D721Med (cell line): Measurements from ENCODE around the gene CTCF.
A peak's percentile ranks its signal among the peaks of the same experiment; 100 is the strongest.

Source experiments
- DNase-seq: peaks from one replicate; pipeline ENCODE4 v3.0.0; 2011; ENCODE audit warnings: low spot score; ENCODE audit not compliant: insufficient read length
- FAIRE-seq: peaks from 2 replicates; lab custom pipeline; 2011; peaks lifted over from hg19 to GRCh38; lab: Jason Lieb, UNC
- TF ChIP-seq, protein P1 (sequence below): IDR thresholded peaks from 2 replicates; pipeline ENCODE4 v1.5.1; 2012; ENCODE audit warnings: mild to moderate bottlenecking, control low read depth; ENCODE audit not compliant: insufficient read depth; ENCODE audit errors: missing control alignments

The CTCF gene

DNA sequence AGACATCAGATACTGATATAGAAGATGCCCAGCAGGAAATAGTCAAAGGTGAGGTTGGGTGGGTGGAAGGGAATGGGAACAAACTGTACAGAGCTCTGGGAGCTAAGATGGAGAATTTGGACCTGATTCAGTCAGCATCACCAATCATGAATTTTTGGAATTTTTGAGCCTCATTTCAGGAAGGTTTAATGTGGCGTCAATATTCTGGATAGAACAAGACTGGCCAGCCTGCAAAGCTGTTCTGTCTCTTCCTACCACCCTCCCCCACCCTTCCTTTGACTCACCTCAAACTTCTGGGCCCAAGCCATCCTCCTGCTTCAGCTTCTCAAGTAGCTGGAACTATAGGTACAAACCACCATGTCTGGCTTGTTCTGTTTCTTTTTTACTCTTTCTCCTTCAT is 32.6 kb downstream of the CTCF start:
- TF ChIP-seq, protein P1, sequence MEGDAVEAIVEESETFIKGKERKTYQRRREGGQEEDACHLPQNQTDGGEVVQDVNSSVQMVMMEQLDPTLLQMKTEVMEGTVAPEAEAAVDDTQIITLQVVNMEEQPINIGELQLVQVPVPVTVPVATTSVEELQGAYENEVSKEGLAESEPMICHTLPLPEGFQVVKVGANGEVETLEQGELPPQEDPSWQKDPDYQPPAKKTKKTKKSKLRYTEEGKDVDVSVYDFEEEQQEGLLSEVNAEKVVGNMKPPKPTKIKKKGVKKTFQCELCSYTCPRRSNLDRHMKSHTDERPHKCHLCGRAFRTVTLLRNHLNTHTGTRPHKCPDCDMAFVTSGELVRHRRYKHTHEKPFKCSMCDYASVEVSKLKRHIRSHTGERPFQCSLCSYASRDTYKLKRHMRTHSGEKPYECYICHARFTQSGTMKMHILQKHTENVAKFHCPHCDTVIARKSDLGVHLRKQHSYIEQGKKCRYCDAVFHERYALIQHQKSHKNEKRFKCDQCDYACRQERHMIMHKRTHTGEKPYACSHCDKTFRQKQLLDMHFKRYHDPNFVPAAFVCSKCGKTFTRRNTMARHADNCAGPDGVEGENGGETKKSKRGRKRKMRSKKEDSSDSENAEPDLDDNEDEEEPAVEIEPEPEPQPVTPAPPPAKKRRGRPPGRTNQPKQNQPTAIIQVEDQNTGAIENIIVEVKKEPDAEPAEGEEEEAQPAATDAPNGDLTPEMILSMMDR = no peak
- FAIRE-seq (no peak), DNase-seq (no peak)

DNA sequence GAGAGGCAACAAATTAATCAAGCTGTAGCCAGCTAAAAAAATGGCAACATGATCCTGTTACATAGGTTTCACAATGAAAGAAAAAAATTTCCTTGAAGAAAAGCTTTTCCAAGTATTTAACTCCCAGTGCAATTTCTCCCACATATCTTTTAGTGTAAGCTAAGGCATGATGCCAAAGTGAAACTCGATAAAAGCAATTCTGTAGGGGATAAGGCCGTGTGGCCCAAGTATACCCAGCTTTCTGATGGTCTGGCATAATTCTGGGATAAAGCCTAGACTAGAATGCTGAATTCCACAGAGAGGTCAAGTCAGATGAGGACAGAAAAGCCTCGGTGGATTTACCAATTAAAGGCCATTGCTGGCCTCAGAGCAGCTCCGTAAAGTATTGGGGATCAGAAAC is 36.2 kb downstream of the CTCF start:
- TF ChIP-seq, protein P1 = no peak
- DNase-seq = no peak
- FAIRE-seq = no peak

DNA sequence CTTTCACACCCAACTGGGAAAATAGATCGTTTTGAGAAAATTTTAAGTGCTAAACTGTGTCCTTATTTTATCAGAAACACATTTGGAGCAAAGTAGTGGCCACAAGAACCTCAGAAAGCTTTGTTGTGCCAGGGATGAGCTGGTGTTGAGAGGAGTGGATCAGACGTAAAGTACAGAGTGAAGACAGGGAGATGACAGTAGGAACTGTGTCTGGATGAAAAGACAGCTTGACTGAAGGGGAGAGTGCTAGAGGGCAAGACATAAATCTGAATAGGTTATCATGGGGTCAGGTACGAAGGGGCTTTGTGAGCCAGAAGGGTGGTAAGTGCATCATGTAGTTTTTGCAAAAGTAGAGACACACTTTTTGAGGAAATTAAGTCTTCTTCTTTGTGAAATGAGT is 43.3 kb downstream of the CTCF start:
- FAIRE-seq = no peak
- DNase-seq = no peak
- TF ChIP-seq, protein P1 = no peak

DNA sequence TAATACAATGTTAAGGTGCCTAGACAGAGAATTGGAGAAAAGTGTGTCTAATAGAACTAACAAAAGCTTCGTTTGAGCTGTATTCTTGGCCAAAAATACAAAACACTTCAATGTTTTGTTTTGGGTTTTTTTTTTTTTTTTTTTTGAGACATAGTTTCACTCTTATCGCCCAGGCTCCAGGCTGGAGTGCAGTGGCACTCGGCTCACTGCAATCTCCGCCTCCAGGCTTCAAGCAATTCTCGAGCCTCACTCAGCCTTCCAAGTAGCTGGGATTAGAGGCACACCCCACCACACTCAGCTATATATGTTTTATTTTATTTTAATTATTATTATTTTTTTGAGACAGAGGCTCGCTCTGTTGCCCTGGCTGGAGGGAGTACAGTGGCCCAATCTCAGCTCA is 44.3 kb downstream of the CTCF start:
- no peak for DNase-seq
- TF ChIP-seq, protein P1 = no peak
- no peak for FAIRE-seq

DNA sequence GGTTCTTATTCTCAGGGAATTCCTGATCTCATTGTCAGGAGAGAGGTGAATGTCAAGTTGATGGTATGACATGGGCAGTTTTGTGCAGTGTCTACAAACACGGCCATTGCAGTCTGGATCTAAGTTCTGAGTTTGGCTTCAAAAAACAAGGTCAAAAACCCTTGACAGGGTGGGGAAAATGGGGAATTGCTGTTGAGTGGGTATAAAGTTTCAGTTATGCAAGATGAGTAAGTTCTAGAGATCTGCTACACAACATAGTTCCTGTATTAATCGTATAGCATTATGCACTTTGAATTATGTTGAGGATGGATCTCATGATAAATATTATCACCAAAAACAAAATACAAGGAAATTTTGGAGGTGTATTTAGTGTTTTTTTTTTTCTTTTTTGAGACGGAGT is 46.0 kb downstream of the CTCF start:
- no peak for FAIRE-seq
- TF ChIP-seq, protein P1 = no peak
- no peak for DNase-seq

DNA sequence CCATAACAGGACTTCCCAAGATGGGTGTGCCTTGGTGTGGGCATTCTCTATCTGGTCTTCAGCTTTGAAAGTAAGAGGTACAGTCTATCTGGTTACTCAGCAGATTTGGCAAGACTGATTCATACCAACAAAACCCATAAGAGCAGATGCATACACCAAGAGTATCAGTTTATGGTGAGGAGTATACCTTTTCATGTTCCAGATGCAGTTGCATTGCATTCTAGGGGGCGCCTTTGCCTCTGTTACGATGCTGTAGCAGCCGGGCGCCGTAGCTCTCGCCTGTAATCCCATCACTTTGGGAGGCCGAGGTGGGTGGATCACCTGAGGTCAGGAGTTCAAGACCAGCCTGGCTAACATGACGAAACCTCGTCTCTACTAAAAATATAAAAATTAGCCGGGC is 51.5 kb downstream of the CTCF start:
- DNase-seq = no peak
- no peak for FAIRE-seq
- TF ChIP-seq, protein P1 = peak; percentile 28

DNA sequence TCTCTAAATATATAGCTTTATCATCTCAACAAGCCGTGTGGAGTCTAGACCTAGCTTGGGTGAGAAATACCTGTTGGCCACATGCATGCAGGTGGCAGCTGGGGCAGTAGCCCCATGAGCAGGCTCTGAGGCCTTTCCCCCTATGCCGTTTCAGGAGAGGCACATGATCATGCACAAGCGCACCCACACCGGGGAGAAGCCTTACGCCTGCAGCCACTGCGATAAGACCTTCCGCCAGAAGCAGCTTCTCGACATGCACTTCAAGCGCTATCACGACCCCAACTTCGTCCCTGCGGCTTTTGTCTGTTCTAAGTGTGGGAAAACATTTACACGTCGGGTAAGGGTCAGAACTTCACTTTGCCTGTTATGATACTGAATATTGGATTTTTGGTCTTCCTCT is 65.9 kb downstream of the CTCF start:
- TF ChIP-seq, protein P1 = no peak
- FAIRE-seq (no peak), DNase-seq (no peak)
